Testis (tissue), 2 donors: ENCODE data around the gene CENPVL1.

Source experiments
- POLR2A ChIP-seq: fragments of 450-650 bp; IDR thresholded peaks from one replicate; pipeline ENCODE4 v1.6.1; 2017; ENCODE audit warnings: antibody characterized with exemption, mild to moderate bottlenecking, moderate library complexity
- TF ChIP-seq, protein P1 (sequence below), 3 experiments: fragments of 450-650 bp in 2 of 3; fragments of 200-600 bp in 1 of 3; sonication (generic) in 1 of 3; IDR thresholded peaks; one replicate each; pipeline ENCODE4 v1.5.1; 2016 to 2019; ENCODE audit warnings: antibody characterized with exemption in 3 of 3, mild to moderate bottlenecking in 2 of 3, moderate library complexity in 1 of 3

DNA sequence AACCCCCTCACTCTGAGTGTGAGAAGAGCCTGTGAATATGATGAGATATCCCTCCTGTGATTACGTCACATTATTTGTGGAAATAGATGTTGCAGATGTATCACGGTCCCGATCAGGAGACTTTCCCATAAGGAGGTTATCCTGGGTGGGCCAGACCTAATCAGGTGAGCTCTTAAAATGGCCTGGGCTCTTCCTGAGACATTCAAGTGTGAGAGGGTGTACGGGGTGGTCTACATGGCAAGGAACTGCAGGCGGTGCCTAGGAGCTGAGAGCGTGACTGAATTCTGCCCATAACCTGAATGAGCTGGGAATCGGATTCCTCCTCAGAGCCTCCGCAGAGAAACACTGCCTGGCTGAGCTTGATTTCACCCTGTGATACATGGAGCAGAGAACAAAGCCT is 12.9 kb upstream of the CENPVL1 start:
- TF ChIP-seq, protein P1, sequence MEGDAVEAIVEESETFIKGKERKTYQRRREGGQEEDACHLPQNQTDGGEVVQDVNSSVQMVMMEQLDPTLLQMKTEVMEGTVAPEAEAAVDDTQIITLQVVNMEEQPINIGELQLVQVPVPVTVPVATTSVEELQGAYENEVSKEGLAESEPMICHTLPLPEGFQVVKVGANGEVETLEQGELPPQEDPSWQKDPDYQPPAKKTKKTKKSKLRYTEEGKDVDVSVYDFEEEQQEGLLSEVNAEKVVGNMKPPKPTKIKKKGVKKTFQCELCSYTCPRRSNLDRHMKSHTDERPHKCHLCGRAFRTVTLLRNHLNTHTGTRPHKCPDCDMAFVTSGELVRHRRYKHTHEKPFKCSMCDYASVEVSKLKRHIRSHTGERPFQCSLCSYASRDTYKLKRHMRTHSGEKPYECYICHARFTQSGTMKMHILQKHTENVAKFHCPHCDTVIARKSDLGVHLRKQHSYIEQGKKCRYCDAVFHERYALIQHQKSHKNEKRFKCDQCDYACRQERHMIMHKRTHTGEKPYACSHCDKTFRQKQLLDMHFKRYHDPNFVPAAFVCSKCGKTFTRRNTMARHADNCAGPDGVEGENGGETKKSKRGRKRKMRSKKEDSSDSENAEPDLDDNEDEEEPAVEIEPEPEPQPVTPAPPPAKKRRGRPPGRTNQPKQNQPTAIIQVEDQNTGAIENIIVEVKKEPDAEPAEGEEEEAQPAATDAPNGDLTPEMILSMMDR (IDR thresholded peaks at IDR 0.05), result no peak
- TF ChIP-seq POLR2A, result no peak
